ENCODE results near the gene AMOTL1. TPM values are rescaled to one million over a fixed set of nuclear protein-coding genes. Genes with fewer than 3 reads are reported as not detected.

The AMOTL1 gene
- polyA plus RNA-seq, 1 donor from 2014 or later: 10.7 TPM

GRCh38 chr11:94826415-94826814 is 58.3 kb downstream of the AMOTL1 start:
- Histone ChIP-seq H3K4me2 (ENCODE audit: low read length) (no peak overlapping the region), H3K9ac (ENCODE audit: low read length) (no peak overlapping the region), H2AFZ (ENCODE audit: low read depth, low read length) (no peak overlapping the region), H3K79me2 (replicated peaks; ENCODE audit: insufficient read depth, low read length) (no peaks in the 10 kb centered on the region), H3K4me3 (ENCODE audit: low read length) (no peak overlapping the region), H3K27me3 (ENCODE audit: insufficient read depth, low read depth, low read length) (no peaks in the 10 kb centered on the region), H3F3A (ENCODE audit: insufficient read depth, low read length, poor library complexity, severe bottlenecking) (no peaks in the 10 kb centered on the region), H3K9me2 (ENCODE audit: insufficient read depth, low read length) (no peaks in the 10 kb centered on the region), H3K36me3 (ENCODE audit: insufficient read depth, low read length) (peaks cover 15% of the 10 kb centered on the region), H4K20me1 (ENCODE audit: insufficient read depth) (no peaks in the 10 kb centered on the region), H3K27ac (ENCODE audit: low read length) (no peak overlapping the region), H3K9me3 (ENCODE audit: low read length) (no peaks in the 10 kb centered on the region)
- TF ChIP-seq REST (IDR thresholded peaks at IDR 0.05; ENCODE audit: borderline replicate concordance) (no peak), POLR2AphosphoS5 (IDR thresholded peaks at IDR 0.05) (no peak), SMC3 (conservative IDR thresholded peaks at IDR 0.05; ENCODE audit: poor library complexity) (no peak), EP300 (conservative IDR thresholded peaks at IDR 0.05; ENCODE audit: poor library complexity, severe bottlenecking) (no peak), EZH2 (IDR thresholded peaks at IDR 0.05; ENCODE audit: borderline replicate concordance, insufficient read depth, low read length, poor library complexity, severe bottlenecking) (no peak), MXI1 (conservative IDR thresholded peaks at IDR 0.05; ENCODE audit: poor library complexity, severe bottlenecking) (no peak), TAF1 (IDR thresholded peaks at IDR 0.05; ENCODE audit: low read depth) (no peak), CTCF (IDR thresholded peaks at IDR 0.05; ENCODE audit: poor library complexity, severe bottlenecking) (no peak), RAD21 (conservative IDR thresholded peaks at IDR 0.05) (no peak)

GRCh38 chr11:94828088-94828487 is 59.9 kb downstream of the AMOTL1 start:
- Histone ChIP-seq H3K36me3 (ENCODE audit: insufficient read depth, low read length) (peaks cover 16% of the 10 kb centered on the region), H2AFZ (ENCODE audit: low read depth, low read length) (no peak overlapping the region), H3K27ac (ENCODE audit: low read length) (no peak overlapping the region), H3K79me2 (replicated peaks; ENCODE audit: insufficient read depth, low read length) (no peaks in the 10 kb centered on the region), H3K4me3 (ENCODE audit: low read length) (no peak overlapping the region), H3K27me3 (ENCODE audit: insufficient read depth, low read depth, low read length) (no peaks in the 10 kb centered on the region), H4K20me1 (ENCODE audit: insufficient read depth) (no peaks in the 10 kb centered on the region), H3F3A (ENCODE audit: insufficient read depth, low read length, poor library complexity, severe bottlenecking) (no peaks in the 10 kb centered on the region), H3K9ac (ENCODE audit: low read length) (no peak overlapping the region), H3K4me2 (ENCODE audit: low read length) (no peak overlapping the region), H3K9me2 (ENCODE audit: insufficient read depth, low read length) (no peaks in the 10 kb centered on the region), H3K9me3 (ENCODE audit: low read length) (no peaks in the 10 kb centered on the region)
- no peak for TF ChIP-seq CTCF (IDR thresholded peaks at IDR 0.05; ENCODE audit: poor library complexity, severe bottlenecking)
- no peak for TF ChIP-seq SMC3 (conservative IDR thresholded peaks at IDR 0.05; ENCODE audit: poor library complexity)
- no peak for TF ChIP-seq REST (IDR thresholded peaks at IDR 0.05; ENCODE audit: borderline replicate concordance)
- no peak for TF ChIP-seq TAF1 (IDR thresholded peaks at IDR 0.05; ENCODE audit: low read depth)
- TF ChIP-seq EZH2 (IDR thresholded peaks at IDR 0.05; ENCODE audit: borderline replicate concordance, insufficient read depth, low read length, poor library complexity, severe bottlenecking): no peak
- TF ChIP-seq MXI1 (conservative IDR thresholded peaks at IDR 0.05; ENCODE audit: poor library complexity, severe bottlenecking): no peak
- no peak for TF ChIP-seq EP300 (conservative IDR thresholded peaks at IDR 0.05; ENCODE audit: poor library complexity, severe bottlenecking)
- TF ChIP-seq POLR2AphosphoS5 (IDR thresholded peaks at IDR 0.05): no peak
- TF ChIP-seq RAD21 (conservative IDR thresholded peaks at IDR 0.05): no peak
